ENCODE results near the gene MGLL.

Gene MGLL

GRCh38 chr3:127701280-127701911 lies 120.9 kb downstream of the MGLL start:
- no peak for DNase-seq

- no peak for DNase-seq
Observed at GRCh38 chr3:127700406-127700805, 121.9 kb downstream of the MGLL start.

- DNase-seq, result no peak
Observed at GRCh38 chr3:127699416-127700300, 122.7 kb downstream of the MGLL start.

GRCh38 chr3:127698691-127699415 lies 123.5 kb downstream of the MGLL start:
- no peak for DNase-seq

GRCh38 chr3:127698286-127698685 lies 124.0 kb downstream of the MGLL start:
- no peak for DNase-seq

- peak; percentile 87 for DNase-seq
Observed at GRCh38 chr3:127697551-127698240, 124.6 kb downstream of the MGLL start.

GRCh38 chr3:127694467-127695215 lies 127.7 kb downstream of the MGLL start:
- no peak for DNase-seq

GRCh38 chr3:127693336-127693843 lies 128.9 kb downstream of the MGLL start:
- no peak for DNase-seq

GRCh38 chr3:127692501-127693335 lies 129.6 kb downstream of the MGLL start:
- no peak for DNase-seq

- no peak for DNase-seq
Observed at GRCh38 chr3:127691974-127692373, 130.3 kb downstream of the MGLL start.

GRCh38 chr3:127691489-127691888 lies 130.8 kb downstream of the MGLL start:
- no peak for DNase-seq

- DNase-seq, result peak; percentile 59
Observed at GRCh38 chr3:127690823-127691452, 131.4 kb downstream of the MGLL start.

- peak; percentile 71 for DNase-seq
Observed at GRCh38 chr3:127690106-127690505, 132.2 kb downstream of the MGLL start.

- no peak for DNase-seq
Observed at GRCh38 chr3:127689266-127689860, 133.0 kb downstream of the MGLL start.

- peak; percentile 47 for DNase-seq
Observed at GRCh38 chr3:127688416-127689265, 133.7 kb downstream of the MGLL start.

GRCh38 chr3:127688022-127688415 lies 134.3 kb downstream of the MGLL start:
- no peak for DNase-seq

GRCh38 chr3:127687228-127687737 lies 135.0 kb downstream of the MGLL start:
- DNase-seq, result no peak

- DNase-seq, result no peak
Observed at GRCh38 chr3:127686512-127686894, 135.8 kb downstream of the MGLL start.

Measured in fibroblast of skin of right quadriceps (primary cell).